Measurements from ENCODE around the gene TAGAP.
"Not testable (repeated sequence)": the region's sequence is repeated elsewhere in the genome, so short reads cannot be mapped to it uniquely, and the experiment has no call there.

The TAGAP gene

DNA sequence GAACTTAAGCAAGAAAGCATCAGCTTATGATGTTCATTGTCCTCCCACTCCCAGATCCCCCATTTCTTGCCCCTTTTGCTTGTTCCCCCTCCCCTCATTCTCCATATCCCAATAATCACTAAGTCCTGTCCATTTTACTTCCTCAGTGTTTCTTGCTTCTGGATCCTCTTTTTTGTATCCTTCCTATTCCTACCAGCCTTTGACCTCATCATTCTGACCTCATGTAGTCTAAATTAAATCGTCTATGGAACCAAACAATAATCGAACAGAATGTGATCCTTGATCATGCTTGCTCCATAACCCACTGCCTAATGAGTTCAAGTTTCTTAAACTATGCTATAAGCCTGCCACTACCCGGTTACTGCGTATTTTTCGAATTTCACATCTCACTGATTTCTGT lies 39.4 kb downstream of the TAGAP start:
- Histone ChIP-seq H3K27ac (ENCODE audit: low read length) (no peak overlapping the region), H3K9me3 (ENCODE audit: control insufficient read depth in 1 of 2, low read length in 2 of 2) (no peaks in the 10 kb centered on the region), H3K36me3 (ENCODE audit: control insufficient read depth in 1 of 2, insufficient read depth in 2 of 2, low read length in 2 of 2) (no peaks in the 10 kb centered on the region), H3K27me3 (ENCODE audit: low read depth, low read length) (no peaks in the 10 kb centered on the region), H3K4me1 (ENCODE audit: control insufficient read depth in 1 of 2, insufficient read depth in 2 of 2, low read length in 2 of 2) (peaks cover 5 to 6% of the 10 kb centered on the region in 2 donors), H3K4me3 (ENCODE audit: low read depth in 1 of 2, low read length in 2 of 2) (no peak overlapping the region)

DNA sequence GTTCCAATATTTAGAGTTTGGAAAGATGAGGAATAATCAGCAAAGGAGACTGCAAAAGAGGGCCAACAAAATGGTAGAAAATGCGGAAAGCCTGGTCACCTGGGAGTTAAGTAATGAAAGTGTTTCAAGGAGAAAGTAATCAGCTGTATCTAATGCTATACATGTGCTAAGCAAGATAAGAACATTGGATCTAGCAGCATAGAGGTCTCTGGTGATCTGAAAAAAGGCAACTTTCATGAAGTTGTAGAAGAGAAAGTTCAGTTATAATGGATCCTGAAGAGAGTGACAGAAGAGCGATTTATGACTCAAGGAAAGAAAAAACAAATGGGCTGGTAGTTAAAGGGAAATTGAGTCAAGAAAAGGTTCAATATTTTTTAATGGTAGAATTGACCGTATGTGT lies 40.2 kb downstream of the TAGAP start:
- Histone ChIP-seq H3K27ac (ENCODE audit: low read length) (no peak overlapping the region), H3K36me3 (ENCODE audit: control insufficient read depth in 1 of 2, insufficient read depth in 2 of 2, low read length in 2 of 2) (no peaks in the 10 kb centered on the region), H3K4me3 (ENCODE audit: low read depth in 1 of 2, low read length in 2 of 2) (no peak overlapping the region), H3K27me3 (ENCODE audit: low read depth, low read length) (no peaks in the 10 kb centered on the region), H3K4me1 (ENCODE audit: control insufficient read depth in 1 of 2, insufficient read depth in 2 of 2, low read length in 2 of 2) (peaks cover 7 to 8% of the 10 kb centered on the region in 2 donors), H3K9me3 (ENCODE audit: control insufficient read depth in 1 of 2, low read length in 2 of 2) (no peaks in the 10 kb centered on the region)

DNA sequence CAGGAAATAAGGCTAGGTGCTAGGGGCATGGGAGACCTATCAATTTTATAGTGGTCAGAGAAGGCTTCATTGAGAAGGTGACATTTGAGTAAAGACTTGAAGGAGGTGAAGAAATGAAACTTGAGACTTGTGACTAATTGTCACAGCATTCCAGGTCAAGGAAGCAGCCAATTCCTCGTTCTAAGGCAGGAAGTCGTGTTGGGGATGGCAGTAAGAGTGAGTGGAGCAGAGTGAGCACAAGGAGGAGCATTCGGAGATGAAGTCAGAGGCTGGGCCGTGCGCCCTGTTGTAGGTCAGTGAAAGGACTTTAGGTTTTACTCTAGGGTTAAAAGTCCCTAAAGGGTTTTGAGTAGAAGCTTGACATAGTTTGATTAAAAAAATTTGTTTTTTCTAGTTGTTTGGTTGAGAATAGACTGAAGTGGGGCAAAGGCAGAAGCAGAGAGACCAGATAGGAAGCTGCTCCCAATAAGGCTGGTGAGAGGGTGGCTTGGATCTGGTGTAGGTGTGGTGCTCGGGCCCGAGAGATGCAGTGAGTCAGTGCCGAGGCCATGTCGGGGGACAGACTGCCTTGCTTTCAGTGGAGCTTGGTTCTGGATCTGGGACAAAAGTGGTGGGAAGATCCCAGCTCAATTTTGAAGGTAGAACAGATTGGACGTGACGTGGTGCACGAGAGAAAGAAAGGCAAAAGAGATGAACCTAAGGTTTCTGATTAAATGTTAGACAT lies 42.2 kb downstream of the TAGAP start:
- H3K36me3 ChIP-seq (ENCODE audit: control insufficient read depth in 1 of 2, insufficient read depth in 2 of 2, low read length in 2 of 2), result no peaks in the 10 kb centered on the region
- no peak overlapping the region for H3K27ac ChIP-seq (ENCODE audit: low read length)
- no peak overlapping the region for H3K4me3 ChIP-seq (ENCODE audit: low read depth in 1 of 2, low read length in 2 of 2)

DNA sequence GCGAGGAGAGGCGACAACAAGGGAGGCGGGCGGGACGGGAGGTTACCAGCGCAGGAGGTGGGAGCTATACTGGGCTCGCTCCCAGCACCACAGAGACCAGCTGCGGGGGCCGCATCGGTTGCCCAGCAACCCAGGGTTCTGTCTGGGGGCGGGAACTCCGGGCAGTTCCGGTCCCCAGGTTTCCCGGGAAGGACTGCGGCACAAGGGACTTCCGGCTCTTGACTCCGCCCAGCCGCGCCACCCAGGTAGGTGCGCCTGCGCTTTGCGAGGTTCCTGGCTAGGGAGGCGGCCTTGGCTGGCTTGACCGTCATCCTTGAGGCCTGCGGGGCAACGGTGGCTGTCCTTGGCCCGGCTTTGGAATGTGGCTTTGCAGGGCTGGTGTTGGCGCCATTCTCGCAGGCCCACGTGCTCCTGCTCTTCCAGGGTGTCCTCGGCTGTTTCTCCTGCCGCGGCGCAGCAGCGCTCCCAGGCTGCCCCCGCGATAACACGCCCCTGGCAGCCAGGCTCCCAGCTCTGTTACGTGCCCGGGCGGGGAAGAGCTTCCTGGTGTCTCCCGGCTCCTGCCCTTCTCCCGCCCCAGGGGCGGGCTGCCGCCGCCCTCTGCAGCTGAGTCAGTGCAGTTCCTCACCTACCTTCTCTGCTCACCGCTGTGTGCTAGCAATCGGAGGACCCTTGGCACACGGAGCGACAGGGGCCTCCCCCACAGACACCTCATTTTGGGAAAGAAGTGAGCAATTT lies 45.0 kb downstream of the TAGAP start, which contains the start of gene RSPH3:
Gene RSPH3 (minus strand): TSS at position 537 of the 738 bp plus-strand sequence. CDS start 652 bp downstream, outside the sequence.
- no peaks in the 10 kb centered on the region for H3K27me3 ChIP-seq (ENCODE audit: low read depth, low read length)
- peak within 1 kb of the TSS; percentile 82 for H3K27ac ChIP-seq (ENCODE audit: low read length)
- H3K4me1 ChIP-seq (ENCODE audit: control insufficient read depth in 1 of 2, insufficient read depth in 2 of 2, low read length in 2 of 2), result peaks cover 7 to 8% of the 10 kb centered on the region in 2 donors
- no peaks in the 10 kb centered on the region for H3K9me3 ChIP-seq (ENCODE audit: control insufficient read depth in 1 of 2, low read length in 2 of 2)
- H3K4me3 ChIP-seq (ENCODE audit: low read depth in 1 of 2, low read length in 2 of 2), result peak within 1 kb of the TSS; percentile 84 to 91
- no peaks in the 10 kb centered on the region for H3K36me3 ChIP-seq (ENCODE audit: control insufficient read depth in 1 of 2, insufficient read depth in 2 of 2, low read length in 2 of 2)

More for the DNA sequence above, 42.2 kb downstream of the TAGAP start:
- Histone ChIP-seq H3K27me3 (ENCODE audit: low read depth, low read length) (no peaks in the 10 kb centered on the region), H3K4me1 (ENCODE audit: control insufficient read depth in 1 of 2, insufficient read depth in 2 of 2, low read length in 2 of 2) (peaks cover 7 to 8% of the 10 kb centered on the region in 2 donors), H3K9me3 (ENCODE audit: control insufficient read depth in 1 of 2, low read length in 2 of 2) (no peaks in the 10 kb centered on the region)

DNA sequence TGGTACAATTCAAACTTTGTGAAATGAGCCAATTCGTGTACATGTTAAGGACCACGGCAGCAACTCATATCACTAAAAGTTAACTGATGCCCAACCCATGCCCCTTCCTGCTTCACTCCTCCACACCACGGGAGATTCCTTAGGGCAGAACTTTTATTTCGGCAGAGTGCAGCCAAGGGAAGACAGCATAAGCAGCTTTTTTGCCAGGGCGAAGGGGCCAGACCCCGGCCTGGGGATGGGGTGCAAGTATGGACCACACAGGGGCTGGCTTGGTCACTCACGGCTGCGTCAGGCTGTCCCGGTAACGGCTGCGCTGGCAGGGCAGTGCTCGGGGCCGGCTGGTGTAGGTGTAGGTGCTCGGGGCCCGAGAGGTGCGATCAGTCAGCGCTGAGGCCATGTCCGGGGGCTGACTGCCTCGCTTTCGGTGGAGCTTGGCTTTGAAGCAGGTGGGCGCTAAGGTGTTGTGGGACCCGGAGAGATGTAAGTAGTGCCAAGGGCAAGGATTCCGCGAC lies 45.6 kb downstream of the TAGAP start:
- peak overlapping the region; percentile 84 to 91 for H3K4me3 ChIP-seq (ENCODE audit: low read depth in 1 of 2, low read length in 2 of 2)
- no peaks in the 10 kb centered on the region for H3K27me3 ChIP-seq (ENCODE audit: low read depth, low read length)
- peak overlapping the region; percentile 40 for H3K27ac ChIP-seq (ENCODE audit: low read length)
- H3K9me3 ChIP-seq (ENCODE audit: control insufficient read depth in 1 of 2, low read length in 2 of 2), result no peaks in the 10 kb centered on the region
- no peaks in the 10 kb centered on the region for H3K36me3 ChIP-seq (ENCODE audit: control insufficient read depth in 1 of 2, insufficient read depth in 2 of 2, low read length in 2 of 2)
- peaks cover 7 to 8% of the 10 kb centered on the region in 2 donors for H3K4me1 ChIP-seq (ENCODE audit: control insufficient read depth in 1 of 2, insufficient read depth in 2 of 2, low read length in 2 of 2)

DNA sequence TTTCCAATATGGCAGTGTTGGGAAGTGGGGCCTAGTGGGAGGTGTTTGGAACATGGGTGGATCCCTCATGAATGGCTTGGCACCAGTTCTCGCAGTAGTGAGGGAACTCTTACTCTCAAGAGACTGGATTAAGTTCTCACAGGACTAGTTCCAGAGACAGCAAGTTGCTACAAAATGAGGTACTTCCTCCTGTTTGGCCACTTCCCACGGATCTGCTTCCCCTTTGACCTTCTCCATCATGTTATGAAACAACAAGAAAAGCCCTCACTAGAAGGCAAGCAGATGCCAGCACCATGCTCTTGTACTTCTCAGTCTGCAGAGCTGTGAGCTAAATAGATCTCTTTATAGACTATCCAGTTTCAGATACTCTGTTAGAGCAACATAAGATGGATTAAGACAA lies 47.9 kb downstream of the TAGAP start:
- Histone ChIP-seq H3K4me3 (ENCODE audit: low read depth in 1 of 2, low read length in 2 of 2) (no peak overlapping the region), H3K27ac (ENCODE audit: low read length) (no peak overlapping the region), H3K27me3 (ENCODE audit: low read depth, low read length) (no peaks in the 10 kb centered on the region), H3K4me1 (ENCODE audit: control insufficient read depth in 1 of 2, insufficient read depth in 2 of 2, low read length in 2 of 2) (peaks cover 7 to 8% of the 10 kb centered on the region in 2 donors), H3K36me3 (ENCODE audit: control insufficient read depth in 1 of 2, insufficient read depth in 2 of 2, low read length in 2 of 2) (peaks cover 0 to 8% of the 10 kb centered on the region in 2 donors), H3K9me3 (ENCODE audit: control insufficient read depth in 1 of 2, low read length in 2 of 2) (no peaks in the 10 kb centered on the region)

DNA sequence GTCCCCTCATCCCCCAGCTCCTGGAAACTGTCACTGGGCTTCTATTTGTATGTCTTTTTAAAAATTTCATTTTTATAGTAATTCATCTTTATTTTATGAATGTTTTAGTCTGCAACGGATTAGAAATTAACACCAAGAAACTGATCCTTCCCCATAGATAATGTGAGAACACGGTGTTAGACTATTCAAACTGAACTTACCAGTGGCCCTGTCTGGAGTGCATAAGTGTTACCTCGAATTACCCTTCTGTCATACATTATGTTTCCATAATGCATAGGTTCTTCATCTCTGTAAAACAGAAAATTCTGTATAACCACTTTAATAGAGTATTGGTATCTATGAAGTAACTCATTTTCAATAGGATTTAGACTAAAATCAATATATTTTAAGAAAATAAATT lies 51.2 kb downstream of the TAGAP start:
- Histone ChIP-seq H3K27me3 (ENCODE audit: low read depth, low read length) (no peaks in the 10 kb centered on the region), H3K4me1 (ENCODE audit: control insufficient read depth in 1 of 2, insufficient read depth in 2 of 2, low read length in 2 of 2) (no peaks in the 10 kb centered on the region), H3K9me3 (ENCODE audit: control insufficient read depth in 1 of 2, low read length in 2 of 2) (peaks cover 0 to 5% of the 10 kb centered on the region in 2 donors), H3K36me3 (ENCODE audit: control insufficient read depth in 1 of 2, insufficient read depth in 2 of 2, low read length in 2 of 2) (peaks cover 0 to 8% of the 10 kb centered on the region in 2 donors), H3K27ac (ENCODE audit: low read length) (no peak overlapping the region), H3K4me3 (ENCODE audit: low read depth in 1 of 2, low read length in 2 of 2) (no peak overlapping the region)

DNA sequence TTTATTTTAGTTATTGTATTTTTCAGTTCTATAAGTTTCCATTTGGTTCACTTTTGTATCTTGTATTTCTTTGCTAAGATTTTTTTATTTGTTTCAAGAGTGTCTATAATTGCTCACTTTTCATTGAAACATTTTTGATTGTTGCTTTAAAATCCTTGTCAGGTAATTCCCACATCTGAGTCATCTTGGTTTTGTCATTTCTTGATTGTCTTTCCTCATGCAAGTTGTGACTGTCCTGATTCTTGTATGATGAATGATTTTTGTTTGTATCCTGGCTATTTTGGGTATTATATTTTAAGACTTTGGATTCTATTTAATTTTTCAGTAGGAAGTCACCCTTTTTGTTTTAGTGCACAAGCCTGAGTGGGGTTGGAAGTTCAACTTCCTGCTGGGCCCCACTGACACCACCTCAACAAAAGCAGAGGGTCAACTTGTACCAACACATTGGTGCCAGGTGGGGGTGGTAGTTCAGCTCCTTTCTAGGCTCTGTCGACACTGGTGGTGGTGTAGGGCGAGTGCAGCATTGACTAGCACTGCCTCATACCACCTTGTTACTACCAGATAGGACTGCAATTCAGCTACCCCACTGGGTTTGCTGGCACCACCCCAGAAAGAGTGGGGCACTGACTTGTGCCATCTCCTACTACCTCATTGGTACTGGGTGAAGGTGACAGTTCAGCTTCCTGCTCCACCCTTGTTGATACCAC lies 53.6 kb downstream of the TAGAP start:
- Histone ChIP-seq H3K36me3 (ENCODE audit: control insufficient read depth in 1 of 2, insufficient read depth in 2 of 2, low read length in 2 of 2) (peaks cover 0 to 8% of the 10 kb centered on the region in 2 donors), H3K4me1 (ENCODE audit: control insufficient read depth in 1 of 2, insufficient read depth in 2 of 2, low read length in 2 of 2) (no peaks in the 10 kb centered on the region), H3K4me3 (ENCODE audit: low read depth in 1 of 2, low read length in 2 of 2) (no peak overlapping the region), H3K27ac (ENCODE audit: low read length) (no peak overlapping the region), H3K9me3 (ENCODE audit: control insufficient read depth in 1 of 2, low read length in 2 of 2) (peaks cover 0 to 9% of the 10 kb centered on the region in 2 donors), H3K27me3 (ENCODE audit: low read depth, low read length) (no peaks in the 10 kb centered on the region)

DNA sequence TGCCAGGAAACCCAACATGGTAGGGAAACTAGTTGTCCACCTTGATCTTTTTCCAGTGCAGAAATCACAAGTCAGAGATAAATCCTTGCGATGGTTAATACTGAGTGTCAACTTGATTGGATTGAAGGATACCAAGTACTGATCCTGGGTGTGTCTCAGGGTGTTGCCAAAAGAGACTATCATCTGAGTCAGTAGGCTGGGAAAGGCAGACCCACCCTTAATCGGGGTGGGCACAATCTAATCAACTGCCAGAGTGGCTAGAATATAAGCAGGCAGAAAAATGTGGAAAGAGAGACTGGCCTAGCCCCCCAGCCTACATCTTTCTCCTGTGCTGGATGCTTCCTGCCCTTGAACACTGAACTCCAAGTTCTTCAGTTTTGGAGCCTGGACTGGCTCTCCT lies 55.1 kb downstream of the TAGAP start:
- not testable (repeated sequence) for H3K4me1 ChIP-seq (ENCODE audit: control insufficient read depth in 1 of 2, insufficient read depth in 2 of 2, low read length in 2 of 2); H3K36me3 ChIP-seq (ENCODE audit: control insufficient read depth in 1 of 2, insufficient read depth in 2 of 2, low read length in 2 of 2); H3K4me3 ChIP-seq (ENCODE audit: low read depth in 1 of 2, low read length in 2 of 2); H3K27me3 ChIP-seq (ENCODE audit: low read depth, low read length); H3K9me3 ChIP-seq (ENCODE audit: control insufficient read depth in 1 of 2, low read length in 2 of 2); H3K27ac ChIP-seq (ENCODE audit: low read length)

DNA sequence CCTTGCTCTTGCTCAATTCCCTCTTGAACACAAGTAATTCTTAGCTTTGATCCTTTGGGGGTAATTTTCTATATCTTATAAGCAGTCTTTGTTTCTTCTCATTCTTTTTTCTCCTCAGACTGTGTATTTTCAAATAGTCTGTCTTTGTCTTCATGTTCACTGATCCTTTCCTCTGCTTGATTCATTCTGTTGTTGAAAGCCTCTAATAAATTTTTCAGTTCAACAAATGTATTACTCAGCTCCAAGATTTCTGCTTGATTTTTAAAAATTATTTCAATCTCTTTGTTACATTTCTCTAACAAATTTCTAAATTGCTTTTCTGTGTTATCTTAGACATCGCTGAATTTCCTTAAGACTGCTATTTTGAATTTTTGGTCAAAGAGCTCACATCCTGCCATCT lies 56.3 kb downstream of the TAGAP start:
- H3K27me3 ChIP-seq (ENCODE audit: low read depth, low read length), result no peaks in the 10 kb centered on the region
- H3K36me3 ChIP-seq (ENCODE audit: control insufficient read depth in 1 of 2, insufficient read depth in 2 of 2, low read length in 2 of 2), result peaks cover 0 to 8% of the 10 kb centered on the region in 2 donors
- H3K27ac ChIP-seq (ENCODE audit: low read length), result no peak overlapping the region
- peaks cover 0 to 9% of the 10 kb centered on the region in 2 donors for H3K9me3 ChIP-seq (ENCODE audit: control insufficient read depth in 1 of 2, low read length in 2 of 2)
- no peak overlapping the region for H3K4me3 ChIP-seq (ENCODE audit: low read depth in 1 of 2, low read length in 2 of 2)
- no peaks in the 10 kb centered on the region for H3K4me1 ChIP-seq (ENCODE audit: control insufficient read depth in 1 of 2, insufficient read depth in 2 of 2, low read length in 2 of 2)

DNA sequence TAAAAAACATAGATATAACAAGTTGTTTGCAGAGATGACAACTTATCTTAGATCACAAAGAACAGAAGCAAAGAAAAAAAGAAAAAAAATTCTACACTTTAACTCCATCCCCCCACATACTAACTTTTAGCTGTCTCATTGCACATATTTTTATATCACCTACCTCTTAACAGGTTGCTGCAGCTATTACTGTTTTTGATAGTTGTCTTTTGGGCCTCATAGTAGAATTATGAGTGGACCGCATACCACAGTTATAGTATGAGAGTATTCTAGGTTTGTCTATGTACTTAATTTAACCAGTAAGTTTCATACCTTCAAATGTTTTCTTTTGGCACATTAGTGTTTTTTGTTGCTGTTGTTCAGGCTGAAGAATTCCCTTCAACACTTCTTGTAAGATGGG lies 57.1 kb downstream of the TAGAP start:
- H3K27me3 ChIP-seq (ENCODE audit: low read depth, low read length), result no peaks in the 10 kb centered on the region
- peaks cover 0 to 9% of the 10 kb centered on the region in 2 donors for H3K9me3 ChIP-seq (ENCODE audit: control insufficient read depth in 1 of 2, low read length in 2 of 2)
- no peak overlapping the region for H3K27ac ChIP-seq (ENCODE audit: low read length)
- H3K36me3 ChIP-seq (ENCODE audit: control insufficient read depth in 1 of 2, insufficient read depth in 2 of 2, low read length in 2 of 2), result peaks cover 0 to 4% of the 10 kb centered on the region in 2 donors
- no peaks in the 10 kb centered on the region for H3K4me1 ChIP-seq (ENCODE audit: control insufficient read depth in 1 of 2, insufficient read depth in 2 of 2, low read length in 2 of 2)
- H3K4me3 ChIP-seq (ENCODE audit: low read depth in 1 of 2, low read length in 2 of 2), result no peak overlapping the region

All from muscle layer of duodenum (tissue), 2 donors.